HepG2 (cell line): ENCODE results near the gene HOXA11. TPM values are rescaled to one million over a fixed set of nuclear protein-coding genes. Genes with fewer than 3 reads are reported as not detected.

Experiments
- ATAC-seq: fragments of 200-7000 bp; cut with Tn5 transposase; 3 replicates; pipeline ENCODE4 v1.9.1; 2020; ENCODE audit warnings: mild to moderate bottlenecking, moderate library complexity
- BruUV-seq: library from RNA; stranded (reverse); fragments of 400-500 nt; replicated peaks from 2 replicates; lab custom pipeline; 2021; lab: Mats Ljungman, UMichigan
- CTCF ChIA-PET: fragments of 300-600 bp; formaldehyde crosslinking; extraction: SDS; loops from one replicate; lab custom pipeline; 2021; ENCODE audit warnings: low total read pairs, inconsistent platforms, low intra/inter-chr PET ratio; lab: Yijun Ruan, JAX
- POLR2A ChIA-PET: fragments of 350-600 bp; sonication (Branson Sonifier 250); formaldehyde crosslinking; loops from one replicate; lab custom pipeline; 2020; ENCODE audit warnings: antibody characterized with exemption, inconsistent platforms; lab: Yijun Ruan, JAX
- DNase-seq: peaks from one replicate; pipeline ENCODE4 v3.0.0-alpha.2; 2015; ENCODE audit warnings: low spot score
- FAIRE-seq: peaks from 3 replicates; lab custom pipeline; 2011; peaks lifted over from hg19 to GRCh38; lab: Jason Lieb, UNC
- H2AFZ ChIP-seq: one replicate; pipeline ENCODE4 v1.6.1; 2011; ENCODE audit warnings: low read length, inconsistent platforms
- H3K27ac ChIP-seq: fragments of 300-600 bp; 3 replicates; pipeline ENCODE4 v1.8.0; 2011; ENCODE audit warnings: mixed run types, mild to moderate bottlenecking, mixed read lengths, low read length, inconsistent platforms; ENCODE audit not compliant: insufficient read depth; ENCODE audit errors: extremely low read length
- H3K27me3 ChIP-seq, 2 experiments: fragments of 200-600 bp in 1 of 2; 2 replicates in 1 of 2; 3 replicates in 1 of 2; pipeline versions ENCODE4 v1.6.0 to v1.8.0; 2011; ENCODE audit warnings: low read length in 2 of 2, mild to moderate bottlenecking in 2 of 2, moderate library complexity in 2 of 2, inconsistent platforms in 1 of 2; ENCODE audit not compliant: insufficient read depth in 2 of 2, control insufficient read depth in 1 of 2
- H3K36me3 ChIP-seq, 2 experiments: fragments of 200-600 bp in 1 of 2; replicated peaks in 1 of 2; 2 replicates in 1 of 2; 3 replicates in 1 of 2; pipeline versions ENCODE4 v1.5.1 to v1.8.0; 2011; ENCODE audit warnings: low read length in 2 of 2, inconsistent platforms in 1 of 2; ENCODE audit not compliant: insufficient read depth in 2 of 2, control insufficient read depth in 1 of 2
- H3K4me1 ChIP-seq: 2 replicates; pipeline ENCODE4 v1.5.1; 2012; ENCODE audit warnings: low read length, inconsistent platforms; ENCODE audit not compliant: insufficient read depth
- H3K4me2 ChIP-seq: 2 replicates; pipeline ENCODE4 v1.6.0; 2011; ENCODE audit warnings: low read depth, low read length, inconsistent platforms
- H3K4me3 ChIP-seq, 3 experiments: fragments of 200-600 bp in 1 of 3; sonication (generic), shearing (Covaris generic) in 1 of 3; replicated peaks in 1 of 3; 2 replicates each; pipeline ENCODE4 v1.5.1; 2011 to 2016; ENCODE audit warnings: low read length in 3 of 3, inconsistent platforms in 2 of 3, low read depth in 2 of 3, mild to moderate bottlenecking in 2 of 3, control low read depth in 1 of 3, mixed read lengths in 1 of 3; ENCODE audit not compliant: insufficient read depth in 1 of 3
- H3K79me2 ChIP-seq: one replicate; pipeline ENCODE4 v1.6.1; 2011; ENCODE audit warnings: low read length, inconsistent platforms; ENCODE audit not compliant: insufficient read depth
- H3K9ac ChIP-seq: 2 replicates; pipeline ENCODE4 v1.6.0; 2011; ENCODE audit warnings: mild to moderate bottlenecking, low read depth, low read length, inconsistent platforms; ENCODE audit not compliant: insufficient read depth
- H3K9me3 ChIP-seq: 2 replicates; pipeline ENCODE4 v1.5.1; 2012; ENCODE audit warnings: mild to moderate bottlenecking, low read length
- H4K20me1 ChIP-seq: 2 replicates; pipeline ENCODE4 v1.6.0; 2011; ENCODE audit warnings: inconsistent platforms, mild to moderate bottlenecking, low read length, moderate library complexity; ENCODE audit not compliant: insufficient read depth
- AHR ChIP-seq: IDR thresholded peaks from 2 replicates; pipeline ENCODE4 v1.6.1; 2018; ENCODE audit warnings: missing genetic modification reagents, missing compliant biosample characterization
- ETS1 ChIP-seq: sonication (generic); formaldehyde crosslinking; IDR thresholded peaks from 2 replicates; pipeline ENCODE4 v1.4.0; 2020; ENCODE audit warnings: missing genetic modification reagents
- JARID2 ChIP-seq: sonication (generic); formaldehyde crosslinking; IDR thresholded peaks from 2 replicates; pipeline ENCODE4 v1.8.1; 2023; ENCODE audit warnings: missing genetic modification reagents, inconsistent platforms; ENCODE audit not compliant: insufficient replicate concordance
- ZNF687 ChIP-seq: sonication (generic); formaldehyde crosslinking; IDR thresholded peaks from 2 replicates; pipeline ENCODE4 v1.5.1; 2020; ENCODE audit warnings: mild to moderate bottlenecking, missing genetic modification reagents, moderate library complexity
- ZNF737 ChIP-seq: sonication (generic); formaldehyde crosslinking; IDR thresholded peaks from 2 replicates; pipeline ENCODE4 v1.5.0; 2020; ENCODE audit warnings: missing genetic modification reagents, mild to moderate bottlenecking, borderline replicate concordance
- WGBS: methylation state at CpG from one replicate; pipeline ENCODE4 v1.1.6; 2017; ENCODE audit warnings: low lambda C conversion rate; 5-methylcytosine and 5-hydroxymethylcytosine counted together
- in situ Hi-C: cut with HindIII; loops from 2 replicates; pipeline ENCODE4 v1.10.0; 2017; ENCODE audit warnings: low pct_unique_long_range_greater_than_20kb; ENCODE audit not compliant: extremely low pct_ligation_motif_present
- intact Hi-C: fragments of 100-400 bp; cut with micrococcal nuclease; formaldehyde crosslinking; loops from one replicate; pipeline ENCODE4 v1.10.0; 2022; ENCODE audit not compliant: unreplicated experiment
- polyA plus RNA-seq, 8 experiments: library from polyadenylated mRNA; depleted of rRNA in 3 of 8; stranded (reverse) in 7 of 8; unstranded in 1 of 8; fragments of >200 nt; fragmentation: Illumina TruSeq in 4 of 8; extraction: Trizol in 4 of 8; gene quantifications; 2 replicates each; pipeline versions ENCODE4 v1.2.1 to v1.2.3, GENCODE V29; 2011 to 2016; ENCODE audit warnings: low read depth in 4 of 8, missing spikeins in 1 of 8, mixed read lengths in 1 of 8; ENCODE audit not compliant: insufficient read depth in 1 of 8
- total RNA-seq, 5 experiments: library from RNA; depleted of rRNA; stranded (reverse); fragments of >200 nt; fragmentation: Illumina TruSeq; extraction: Trizol; gene quantifications; 2 replicates each; pipeline ENCODE4 v1.2.3, GENCODE V29; 2016; ENCODE audit warnings: low read depth in 1 of 5

Gene HOXA11
- total and polyA plus RNA-seq, 2 of the 13 experiments (the other 11 are each of a cell fraction or from before 2014, with no cell fraction given), result not detected

GRCh38 chr7:27205325-27206280 is 20.6 kb upstream of the HOXA11 start:
- CTCF ChIA-PET, result no interaction called here
- POLR2A ChIA-PET, result no interaction called here
- H3K9me3 ChIP-seq, result no peaks in the 10 kb centered on the region
- no peak overlapping the region for H3K27ac ChIP-seq
- peaks cover 13 to 90% of the 10 kb centered on the region in 2 experiments for H3K27me3 ChIP-seq
- H3K4me2 ChIP-seq, result peak overlapping the region; percentile 22
- intact Hi-C loops (no loop called here), in situ Hi-C loops (loop anchor here (10.0 kb wide), 1 partner anchor 369 kb away; no protein-coding TSS in a partner anchor)
- 74% methylated on average over 40 of the region's 52 CpGs for WGBS
- no peak overlapping the region for H2AFZ ChIP-seq
- no peak overlapping the region for H3K4me3 ChIP-seq
- no TSS peak for BruUV-seq
- no peak for DNase-seq
- H3K36me3 ChIP-seq, result no peaks in the 10 kb centered on the region
- no peak for ATAC-seq
- no peaks in the 10 kb centered on the region for H3K79me2 ChIP-seq
- no peaks in the 10 kb centered on the region for H4K20me1 ChIP-seq
- FAIRE-seq, result no peak
- no peak overlapping the region for H3K9ac ChIP-seq
- H3K4me1 ChIP-seq, result peaks cover 25% of the 10 kb centered on the region
- no peak for TF ChIP-seq ZNF737 (CRISPR knock-in tag)
- no peak for TF ChIP-seq ETS1 (CRISPR knock-in tag)
- TF ChIP-seq JARID2 (CRISPR knock-in tag), result no peak
- TF ChIP-seq ZNF687 (CRISPR knock-in tag), result no peak
- TF ChIP-seq AHR (CRISPR knock-in tag), result no peak
